GM12874 (cell line): ENCODE data around the gene ZGRF1.

Experiments used
- TF ChIP-seq, protein P1 (sequence below): IDR thresholded peaks from 2 replicates; pipeline ENCODE4 v1.5.1; 2011; ENCODE audit warnings: low read depth, mild to moderate bottlenecking, control low read depth, low read length, moderate library complexity; ENCODE audit not compliant: insufficient read depth

The ZGRF1 gene, protein sequence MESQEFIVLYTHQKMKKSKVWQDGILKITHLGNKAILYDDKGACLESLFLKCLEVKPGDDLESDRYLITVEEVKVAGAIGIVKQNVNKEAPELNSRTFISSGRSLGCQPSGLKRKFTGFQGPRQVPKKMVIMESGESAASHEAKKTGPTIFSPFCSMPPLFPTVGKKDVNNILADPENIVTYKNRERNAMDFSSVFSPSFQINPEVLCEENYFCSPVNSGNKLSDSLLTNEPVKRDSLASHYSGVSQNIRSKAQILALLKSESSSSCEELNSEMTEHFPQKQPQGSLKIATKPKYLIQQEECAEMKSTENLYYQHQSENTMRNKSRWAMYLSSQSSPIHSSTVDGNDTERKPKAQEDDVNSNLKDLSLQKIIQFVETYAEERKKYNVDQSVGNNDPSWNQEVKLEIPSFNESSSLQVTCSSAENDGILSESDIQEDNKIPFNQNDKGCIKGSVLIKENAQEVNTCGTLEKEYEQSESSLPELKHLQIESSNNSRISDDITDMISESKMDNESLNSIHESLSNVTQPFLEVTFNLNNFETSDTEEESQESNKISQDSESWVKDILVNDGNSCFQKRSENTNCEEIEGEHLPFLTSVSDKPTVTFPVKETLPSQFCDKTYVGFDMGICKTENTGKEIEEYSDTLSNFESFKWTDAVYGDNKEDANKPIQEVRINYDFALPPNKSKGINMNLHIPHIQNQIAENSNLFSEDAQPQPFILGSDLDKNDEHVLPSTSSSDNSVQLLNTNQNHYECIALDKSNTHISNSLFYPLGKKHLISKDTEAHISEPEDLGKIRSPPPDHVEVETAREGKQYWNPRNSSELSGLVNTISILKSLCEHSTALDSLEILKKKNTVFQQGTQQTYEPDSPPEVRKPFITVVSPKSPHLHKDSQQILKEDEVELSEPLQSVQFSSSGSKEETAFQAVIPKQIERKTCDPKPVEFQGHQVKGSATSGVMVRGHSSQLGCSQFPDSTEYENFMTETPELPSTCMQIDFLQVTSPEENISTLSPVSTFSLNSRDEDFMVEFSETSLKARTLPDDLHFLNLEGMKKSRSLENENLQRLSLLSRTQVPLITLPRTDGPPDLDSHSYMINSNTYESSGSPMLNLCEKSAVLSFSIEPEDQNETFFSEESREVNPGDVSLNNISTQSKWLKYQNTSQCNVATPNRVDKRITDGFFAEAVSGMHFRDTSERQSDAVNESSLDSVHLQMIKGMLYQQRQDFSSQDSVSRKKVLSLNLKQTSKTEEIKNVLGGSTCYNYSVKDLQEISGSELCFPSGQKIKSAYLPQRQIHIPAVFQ (N-terminal part only)

DNA sequence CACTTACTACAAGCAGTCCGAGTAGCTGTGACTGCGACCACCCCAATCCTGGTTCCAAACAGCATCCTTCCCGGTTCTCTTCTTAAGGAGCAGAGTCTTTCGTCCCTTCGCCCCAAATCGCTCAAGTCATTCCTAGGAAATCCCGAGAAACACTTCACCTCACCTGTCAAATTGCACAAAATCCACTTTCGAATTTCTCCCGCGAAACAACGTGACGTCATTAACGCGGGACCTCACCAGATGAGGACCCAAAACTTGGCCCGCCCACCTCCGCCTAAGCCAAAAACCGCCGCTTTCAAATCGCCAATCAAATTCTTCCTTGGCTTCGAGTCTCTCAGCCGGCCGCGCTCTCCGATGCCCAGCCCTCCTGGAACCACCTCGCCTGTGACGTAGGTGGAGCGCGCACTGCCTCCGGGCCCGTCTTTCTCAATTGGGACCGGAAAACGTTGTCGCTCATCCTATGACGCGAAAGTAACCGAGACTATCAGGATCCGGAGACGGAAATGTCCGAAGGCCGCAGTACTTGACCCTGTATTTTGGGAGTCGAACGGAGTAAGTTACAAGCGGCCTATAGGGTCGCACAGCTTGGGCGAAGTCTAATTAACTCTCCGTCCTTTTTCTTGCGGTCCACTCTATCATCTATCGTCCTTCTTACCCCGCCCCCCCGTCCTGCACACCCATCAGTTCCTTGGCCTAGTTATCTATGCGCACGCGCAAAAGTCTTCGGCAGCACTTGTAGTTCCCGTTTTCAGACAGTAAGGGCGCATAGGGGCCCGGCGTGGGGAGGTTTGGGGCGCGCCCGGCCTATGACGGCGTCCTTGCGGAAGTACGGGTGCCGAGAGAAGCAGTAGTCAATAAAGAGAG, at the start of gene ZGRF1, which contains the start of gene LARP7:
Gene ZGRF1, minus strand, starts transcription at position 222 of the 864 bp plus-strand sequence. CDS start 3,733 bp downstream, outside the sequence.
Gene LARP7, plus strand, starts transcription at position 456 of the 864 bp plus-strand sequence. CDS start 7,527 bp downstream, outside the sequence.
- TF ChIP-seq, protein P1, sequence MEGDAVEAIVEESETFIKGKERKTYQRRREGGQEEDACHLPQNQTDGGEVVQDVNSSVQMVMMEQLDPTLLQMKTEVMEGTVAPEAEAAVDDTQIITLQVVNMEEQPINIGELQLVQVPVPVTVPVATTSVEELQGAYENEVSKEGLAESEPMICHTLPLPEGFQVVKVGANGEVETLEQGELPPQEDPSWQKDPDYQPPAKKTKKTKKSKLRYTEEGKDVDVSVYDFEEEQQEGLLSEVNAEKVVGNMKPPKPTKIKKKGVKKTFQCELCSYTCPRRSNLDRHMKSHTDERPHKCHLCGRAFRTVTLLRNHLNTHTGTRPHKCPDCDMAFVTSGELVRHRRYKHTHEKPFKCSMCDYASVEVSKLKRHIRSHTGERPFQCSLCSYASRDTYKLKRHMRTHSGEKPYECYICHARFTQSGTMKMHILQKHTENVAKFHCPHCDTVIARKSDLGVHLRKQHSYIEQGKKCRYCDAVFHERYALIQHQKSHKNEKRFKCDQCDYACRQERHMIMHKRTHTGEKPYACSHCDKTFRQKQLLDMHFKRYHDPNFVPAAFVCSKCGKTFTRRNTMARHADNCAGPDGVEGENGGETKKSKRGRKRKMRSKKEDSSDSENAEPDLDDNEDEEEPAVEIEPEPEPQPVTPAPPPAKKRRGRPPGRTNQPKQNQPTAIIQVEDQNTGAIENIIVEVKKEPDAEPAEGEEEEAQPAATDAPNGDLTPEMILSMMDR: peak; percentile 86

DNA sequence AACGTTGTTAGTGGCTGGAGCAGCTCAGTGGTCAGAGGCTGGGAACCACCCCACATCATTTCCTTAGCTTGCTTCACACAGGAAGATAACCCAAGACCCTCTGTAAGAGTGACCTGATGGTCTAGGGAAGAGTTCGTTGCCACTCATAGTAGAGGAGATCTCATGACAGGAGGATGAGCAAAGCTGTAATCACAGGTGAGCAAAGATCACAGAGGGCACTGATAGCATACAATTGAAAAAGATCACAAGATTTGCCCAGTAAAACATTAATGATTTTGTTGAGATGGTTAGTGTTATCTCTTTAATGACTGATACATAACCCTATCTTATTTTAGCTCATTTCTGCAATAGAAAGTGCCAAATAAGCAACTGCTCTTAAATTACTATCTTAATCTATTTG, 44.3 kb upstream of the ZGRF1 start:
- TF ChIP-seq, protein P1: no peak

DNA sequence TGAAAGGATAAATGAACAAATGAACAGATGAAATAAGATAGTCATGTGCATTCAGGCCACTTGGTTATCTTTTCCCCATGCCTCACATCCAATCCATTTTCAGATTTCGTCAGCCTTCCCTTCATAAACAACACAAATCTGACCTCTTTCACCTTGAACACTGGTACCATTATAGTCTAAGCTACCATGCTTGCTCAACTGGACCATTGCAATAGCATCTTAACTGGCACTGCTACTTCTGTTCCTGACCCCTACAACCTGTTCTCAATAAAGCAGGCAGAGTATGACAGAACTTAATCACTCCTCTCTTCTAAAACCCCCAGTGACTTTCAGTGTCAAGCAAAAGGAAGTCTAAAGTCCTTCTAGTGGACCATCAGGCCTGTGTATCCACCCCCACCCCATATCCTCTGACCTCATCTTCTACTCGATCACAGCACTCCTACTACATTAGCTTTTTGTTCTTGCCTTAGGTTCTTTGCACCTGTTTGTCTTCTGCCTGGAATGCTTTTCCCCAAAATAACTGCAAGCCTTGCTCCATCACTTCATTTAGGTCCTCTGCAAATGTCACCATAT, 40.9 kb upstream of the ZGRF1 start:
- TF ChIP-seq, protein P1: no peak

DNA sequence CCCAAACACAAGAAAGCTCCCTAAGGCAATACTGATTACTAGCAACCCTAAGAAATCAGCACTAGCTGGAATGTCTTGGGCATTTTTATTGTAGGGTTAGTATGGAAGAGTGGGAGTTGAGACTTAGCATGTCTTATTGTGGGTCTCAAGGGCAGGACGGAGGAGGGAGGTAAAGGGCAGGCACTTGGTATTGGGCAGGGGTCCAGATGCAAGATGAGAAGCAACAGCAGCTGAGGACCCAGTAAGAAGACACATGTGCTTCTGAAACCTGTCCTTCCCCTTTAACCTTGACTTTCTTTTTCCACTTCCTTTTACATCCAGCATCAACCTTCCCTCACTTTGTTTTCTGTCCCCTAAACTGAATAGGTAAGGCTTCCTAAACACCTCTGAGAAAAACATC, 37.7 kb upstream of the ZGRF1 start:
- TF ChIP-seq, protein P1: no peak

DNA sequence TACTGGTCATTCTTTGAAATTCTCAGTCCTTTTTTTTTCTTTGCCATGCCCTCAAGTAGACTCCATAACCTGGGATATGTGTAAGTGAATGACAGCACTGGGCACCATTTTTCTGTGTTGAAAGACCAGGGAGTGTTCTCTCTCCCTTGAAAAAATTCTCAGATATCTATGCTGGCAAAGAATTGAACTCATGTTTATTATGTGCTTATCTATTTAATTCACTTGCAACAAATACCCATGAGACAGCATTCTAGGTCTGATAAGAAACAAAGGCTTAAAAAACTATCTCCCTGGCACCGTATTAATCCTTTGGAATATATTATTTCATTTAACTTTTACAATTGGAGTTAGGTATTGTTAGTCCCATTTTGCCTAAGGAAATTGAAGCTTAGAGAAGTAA, 37.0 kb upstream of the ZGRF1 start:
- TF ChIP-seq, protein P1: no peak

DNA sequence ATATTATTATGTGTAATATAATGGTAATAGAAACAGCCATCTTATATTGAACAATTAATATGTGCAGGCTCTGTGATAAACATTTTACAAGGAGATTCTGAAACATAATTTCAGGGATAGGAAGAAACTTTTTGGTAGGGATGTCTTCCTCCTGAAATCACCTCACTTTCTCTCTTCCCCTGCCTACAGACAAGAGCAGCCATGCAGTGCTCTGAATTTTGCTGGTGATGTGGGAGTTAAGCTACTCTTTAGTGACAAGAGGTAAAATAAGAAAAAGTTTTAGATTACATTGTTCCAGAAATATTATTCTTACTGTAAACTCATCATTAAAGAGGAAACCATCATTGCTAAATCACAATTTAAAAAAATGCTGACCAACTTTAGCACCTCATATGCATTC, 36.4 kb upstream of the ZGRF1 start:
- TF ChIP-seq, protein P1: no peak
